GM19463 (cell line): ENCODE data around the gene GTF3C5.
"Not testable (repeated sequence)": the region's sequence is repeated elsewhere in the genome, so short reads cannot be mapped to it uniquely, and the experiment has no call there.

Experiments used
- ATAC-seq: cut with Tn5 transposase; IDR thresholded peaks from one replicate; pipeline ENCODE4 v1.9.1; 2021; ENCODE audit warnings: mild to moderate bottlenecking, moderate library complexity; ENCODE audit not compliant: unreplicated experiment

The GTF3C5 gene, protein sequence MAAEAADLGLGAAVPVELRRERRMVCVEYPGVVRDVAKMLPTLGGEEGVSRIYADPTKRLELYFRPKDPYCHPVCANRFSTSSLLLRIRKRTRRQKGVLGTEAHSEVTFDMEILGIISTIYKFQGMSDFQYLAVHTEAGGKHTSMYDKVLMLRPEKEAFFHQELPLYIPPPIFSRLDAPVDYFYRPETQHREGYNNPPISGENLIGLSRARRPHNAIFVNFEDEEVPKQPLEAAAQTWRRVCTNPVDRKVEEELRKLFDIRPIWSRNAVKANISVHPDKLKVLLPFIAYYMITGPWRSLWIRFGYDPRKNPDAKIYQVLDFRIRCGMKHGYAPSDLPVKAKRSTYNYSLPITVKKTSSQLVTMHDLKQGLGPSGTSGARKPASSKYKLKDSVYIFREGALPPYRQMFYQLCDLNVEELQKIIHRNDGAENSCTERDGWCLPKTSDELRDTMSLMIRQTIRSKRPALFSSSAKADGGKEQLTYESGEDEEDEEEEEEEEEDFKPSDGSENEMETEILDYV

GRCh38 chr9:133030317-133031129 lies at the start of gene GTF3C5:
Gene GTF3C5, plus strand, starts transcription at chr9:133030997. Its CDS starts 15 bp downstream, at chr9:133031012.
- peak; percentile 94 for ATAC-seq

GRCh38 chr9:132982458-132982857 lies 48.3 kb upstream of the GTF3C5 start:
- no peak for ATAC-seq

DNA sequence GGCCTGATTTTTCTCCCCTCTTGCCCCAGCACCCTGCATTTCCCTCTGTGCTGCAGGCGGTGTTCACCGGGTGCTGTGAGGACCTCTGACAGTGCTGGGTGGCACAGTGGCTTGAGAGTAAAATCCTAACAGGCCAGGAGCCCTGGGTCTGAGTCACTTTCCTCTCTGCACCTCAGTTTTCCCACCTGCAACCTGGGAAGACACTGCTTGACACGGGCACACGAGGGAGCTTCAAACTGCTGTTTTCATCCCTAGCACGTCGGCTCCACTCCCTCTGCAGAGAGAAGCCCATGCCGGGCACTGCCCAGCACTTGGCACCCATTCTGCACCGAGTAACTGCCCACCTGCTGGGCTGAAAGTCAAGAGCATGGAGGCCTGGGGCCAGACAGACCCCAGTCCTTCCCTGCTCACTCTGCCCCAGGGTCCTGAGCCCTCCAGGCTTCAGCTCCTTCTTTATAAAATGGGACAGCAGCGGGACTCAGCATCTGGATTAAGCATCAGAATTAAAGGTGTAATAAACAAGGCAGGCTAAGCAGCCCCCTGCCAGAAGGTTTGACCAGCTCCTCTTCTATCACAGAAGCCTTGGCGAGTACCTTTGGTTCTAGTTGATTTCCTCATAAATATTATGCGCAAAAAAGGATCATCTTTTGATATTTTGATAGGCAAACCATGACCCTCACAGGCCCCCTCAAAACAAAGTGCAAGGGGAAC lies 47.2 kb upstream of the GTF3C5 start:
- ATAC-seq: no peak

DNA sequence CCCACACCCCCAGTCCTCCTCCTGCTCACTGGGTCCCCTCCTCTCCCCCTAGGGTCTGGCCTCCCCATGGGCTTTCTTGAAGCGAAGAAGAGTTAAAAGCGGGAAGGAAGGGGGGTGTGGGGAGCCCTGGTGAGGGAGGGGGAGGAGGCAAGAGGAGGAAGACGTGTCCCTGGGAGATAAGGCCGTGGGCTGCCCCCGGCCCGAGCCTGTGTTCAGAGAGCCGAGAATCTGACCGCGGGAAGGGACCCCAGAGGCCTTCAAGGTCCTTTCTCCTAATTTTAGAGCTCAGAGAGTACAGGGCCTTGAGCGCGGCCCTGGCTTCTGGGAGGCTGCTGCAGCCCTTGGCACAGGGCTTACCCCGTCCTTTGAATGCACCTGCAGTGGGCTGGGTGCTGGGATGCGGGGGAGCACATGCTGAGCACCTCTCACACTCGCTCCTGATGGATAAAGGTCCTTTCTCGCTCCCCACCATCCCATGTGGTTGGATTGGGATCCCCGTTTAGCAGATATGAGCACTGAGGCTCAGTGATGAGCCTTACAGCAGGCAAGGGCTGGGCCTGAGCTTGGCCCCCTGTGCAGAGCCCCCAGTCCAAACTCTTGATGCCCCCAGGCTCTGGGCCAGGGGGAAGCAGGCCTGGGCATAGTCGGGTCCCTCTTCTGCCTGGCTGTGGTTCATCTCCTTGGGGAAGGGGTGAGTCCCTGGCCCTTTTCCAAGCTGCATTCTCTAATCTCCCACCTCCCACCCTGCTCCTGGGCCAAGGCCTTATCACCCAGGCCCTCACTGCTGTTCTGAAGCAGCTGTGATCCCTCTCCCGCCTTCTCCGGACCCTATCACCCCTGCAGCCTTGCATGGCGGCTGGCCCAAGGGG lies 46.4 kb upstream of the GTF3C5 start:
- no peak for ATAC-seq

- ATAC-seq: no peak
These were observed 45.8 kb upstream of the GTF3C5 start for GRCh38 chr9:132985071-132985350.

- ATAC-seq: no peak
These were observed 45.3 kb upstream of the GTF3C5 start for GRCh38 chr9:132985489-132985888.

DNA sequence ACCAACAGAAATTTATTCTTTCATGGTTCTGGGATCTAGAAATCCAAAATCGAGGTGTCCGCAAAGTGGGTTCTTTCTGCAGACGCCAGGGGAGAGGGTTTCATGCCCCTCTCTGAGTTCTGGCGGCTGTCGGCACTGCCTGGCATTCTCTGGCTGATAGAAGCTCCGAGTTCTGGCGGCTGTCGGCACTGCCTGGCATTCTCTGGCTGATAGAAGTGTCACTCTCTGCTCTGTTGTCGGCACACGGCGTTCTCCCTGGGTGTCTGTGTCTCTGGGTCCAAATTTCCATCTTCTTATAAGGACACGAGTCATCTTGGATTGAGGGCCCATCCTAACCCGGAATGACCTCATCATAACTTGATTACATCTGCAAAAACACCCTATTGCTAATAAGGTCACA lies 44.7 kb upstream of the GTF3C5 start:
- ATAC-seq: no peak

GRCh38 chr9:132986640-132987620 lies 43.9 kb upstream of the GTF3C5 start:
- no peak for ATAC-seq

DNA sequence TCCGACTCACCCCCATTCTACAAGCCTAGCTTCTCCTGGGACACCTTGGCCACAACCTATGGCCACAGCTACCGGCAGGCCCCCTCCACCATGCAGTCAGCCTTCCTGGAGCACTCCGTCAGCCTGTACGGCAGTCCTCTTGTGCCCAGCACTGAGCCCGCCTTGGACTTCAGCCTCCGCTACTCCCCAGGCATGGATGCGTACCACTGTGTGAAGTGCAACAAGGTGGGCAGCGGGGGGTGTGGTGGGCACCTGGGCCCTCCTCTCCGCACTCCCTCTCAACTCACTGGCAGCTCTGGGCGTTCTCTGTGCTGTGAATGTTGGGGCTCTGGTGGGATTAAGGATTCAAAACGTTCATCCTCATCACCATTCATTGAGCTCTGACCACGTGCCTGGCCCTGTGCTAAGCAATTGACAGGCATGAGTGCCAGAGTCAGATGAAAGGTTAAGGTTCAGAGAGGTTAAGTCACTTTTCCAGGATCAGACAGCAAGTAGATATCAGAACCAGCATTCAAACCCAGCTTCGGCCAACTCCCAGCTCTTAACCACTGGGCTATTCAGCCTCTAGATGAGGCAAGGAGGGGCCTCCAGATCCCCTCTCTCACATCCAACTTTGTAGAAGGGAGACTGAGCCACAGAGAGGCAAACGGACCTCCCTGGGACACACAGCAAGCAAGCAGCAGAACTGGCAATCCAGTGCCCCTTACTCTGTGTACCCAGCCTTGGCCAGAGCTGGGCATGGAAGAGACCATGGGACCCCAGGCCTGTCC lies 42.4 kb upstream of the GTF3C5 start:
- no peak for ATAC-seq

GRCh38 chr9:132989014-132989310 lies 41.8 kb upstream of the GTF3C5 start:
- ATAC-seq: no peak

GRCh38 chr9:132989414-132989996 lies 41.3 kb upstream of the GTF3C5 start:
- ATAC-seq: no peak

- ATAC-seq: not testable (repeated sequence)
These were observed 40.7 kb upstream of the GTF3C5 start for GRCh38 chr9:132989998-132990557.

DNA sequence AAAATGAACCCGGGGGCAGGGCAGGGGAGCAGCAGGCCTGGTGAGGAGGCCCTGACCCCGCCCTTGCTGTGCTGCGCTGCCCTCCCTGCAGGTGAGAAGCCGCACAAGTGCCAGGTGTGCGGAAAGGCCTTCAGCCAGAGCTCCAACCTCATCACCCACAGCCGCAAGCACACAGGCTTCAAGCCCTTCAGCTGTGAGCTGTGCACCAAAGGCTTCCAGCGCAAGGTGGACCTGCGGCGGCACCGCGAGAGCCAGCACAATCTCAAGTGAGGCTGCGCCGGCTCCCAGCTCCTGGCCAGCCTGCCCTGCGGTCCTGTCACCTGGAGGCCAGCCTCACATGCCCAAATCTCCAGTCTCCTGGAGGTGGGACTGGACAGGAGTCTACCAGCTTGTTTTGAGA lies 40.0 kb upstream of the GTF3C5 start:
- no peak for ATAC-seq

DNA sequence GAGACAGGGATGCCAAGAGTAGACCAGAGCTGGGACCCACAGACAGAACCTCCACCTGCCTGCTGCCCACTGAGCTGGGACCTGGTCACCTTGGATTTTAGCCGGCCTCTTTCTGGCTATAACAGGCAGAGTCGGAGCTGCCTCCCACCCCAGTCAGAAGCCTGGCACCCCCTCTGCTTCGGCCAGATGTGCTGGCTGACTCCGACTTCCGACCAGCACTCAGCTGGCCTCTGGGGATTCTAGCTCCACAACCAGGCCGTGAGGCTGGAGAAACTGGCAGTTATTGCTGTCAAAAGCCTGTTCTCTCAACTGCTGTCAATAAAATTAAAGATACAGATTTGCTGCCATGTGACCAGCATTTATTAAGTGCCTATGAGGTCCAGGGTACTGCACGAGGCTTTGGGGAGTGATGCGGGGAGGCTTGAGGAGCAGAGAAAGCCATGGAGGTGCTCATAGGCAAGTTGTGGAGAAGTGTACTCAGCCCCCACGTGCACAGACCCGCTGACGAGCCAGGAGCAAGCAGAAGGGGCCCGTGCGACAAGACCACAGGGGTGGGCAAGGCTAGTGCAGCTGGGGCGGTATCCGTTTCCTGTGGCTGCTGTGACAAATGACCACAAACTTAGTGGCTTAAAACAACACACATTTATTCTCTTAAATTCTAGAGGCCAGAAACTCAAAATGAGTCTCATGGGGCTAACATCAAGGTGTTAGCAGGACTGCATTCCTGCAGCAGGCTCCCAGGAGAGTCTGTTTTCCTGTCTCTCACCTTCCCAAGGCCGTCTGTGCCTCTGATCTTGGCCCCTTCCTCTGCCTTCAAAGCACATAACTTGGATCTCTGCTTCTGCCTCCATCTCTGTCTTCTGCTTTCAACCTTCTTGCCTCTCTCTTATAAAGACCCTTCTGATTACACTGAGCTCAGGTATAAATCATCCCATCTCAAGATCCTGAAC lies 39.2 kb upstream of the GTF3C5 start:
- no peak for ATAC-seq

DNA sequence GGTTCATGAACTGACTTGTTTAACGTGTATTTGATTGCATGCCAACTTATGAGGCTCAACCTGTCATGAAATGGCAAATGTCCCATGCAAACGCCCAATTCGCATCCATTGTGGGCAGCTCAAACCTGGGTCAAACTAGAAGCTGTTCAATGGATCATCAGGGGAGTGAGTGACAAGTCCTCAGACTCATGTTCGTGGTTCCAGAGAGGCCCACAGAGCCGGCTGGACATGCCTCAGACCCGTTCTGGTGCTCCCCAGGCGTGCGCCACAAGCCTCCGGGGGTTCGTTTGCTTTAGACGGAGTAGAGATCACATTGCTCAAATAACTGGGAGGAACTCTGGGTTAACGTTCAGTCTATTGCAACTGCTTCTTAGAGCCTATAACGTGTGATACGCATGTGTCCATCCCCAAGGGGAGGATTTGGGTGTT lies 37.3 kb upstream of the GTF3C5 start:
- ATAC-seq: no peak

DNA sequence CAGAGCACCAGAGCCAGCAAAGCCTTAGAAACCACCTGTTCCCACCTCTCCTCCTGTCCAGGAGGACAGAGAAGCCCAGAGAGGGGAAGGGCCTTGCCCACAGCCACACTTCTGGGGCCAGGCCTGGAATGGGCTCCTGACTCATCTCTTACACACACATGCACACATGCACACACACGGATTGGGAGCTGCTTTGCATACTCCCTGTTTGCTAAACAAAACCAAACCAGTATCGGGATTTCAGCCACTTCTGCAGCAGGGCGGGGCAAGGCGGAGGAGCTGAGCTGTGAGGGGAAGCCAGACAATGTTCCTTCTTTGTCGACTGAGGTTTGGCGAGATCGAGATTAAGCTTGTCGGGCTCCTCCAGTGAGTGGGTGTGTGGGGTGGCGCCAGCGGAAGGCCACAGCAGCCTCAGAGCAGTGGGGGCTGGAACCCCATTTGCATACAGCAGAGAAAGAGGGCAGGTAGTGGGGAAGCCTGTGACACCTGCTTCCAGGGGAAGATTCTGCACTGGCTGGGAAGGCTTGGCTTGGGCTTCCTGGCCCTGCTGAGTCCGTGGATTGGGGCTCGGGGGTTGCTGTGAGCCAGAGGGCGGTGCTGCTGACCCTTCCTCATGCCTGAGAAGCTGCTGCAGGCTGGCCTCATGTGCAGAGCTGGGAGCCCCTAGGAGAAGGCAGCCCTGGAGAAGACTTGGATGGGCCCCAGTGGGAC lies 36.2 kb upstream of the GTF3C5 start:
- no peak for ATAC-seq

DNA sequence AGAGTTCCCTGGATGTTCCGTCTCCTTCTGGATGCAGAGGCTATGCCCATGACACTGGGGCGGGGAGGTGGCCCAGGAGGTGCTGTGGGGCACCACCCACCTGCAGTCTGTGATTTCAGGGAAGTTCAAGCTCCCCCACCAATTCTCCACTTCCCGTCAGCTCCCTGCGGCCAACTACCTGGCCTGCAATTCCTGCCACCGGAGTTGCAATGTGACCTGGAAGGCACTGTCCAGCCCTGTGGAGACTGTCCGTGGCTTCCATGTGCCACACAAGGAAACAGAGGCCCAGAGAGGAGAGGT lies 35.7 kb upstream of the GTF3C5 start:
- no peak for ATAC-seq
